NOMO-1 treated with dmso at 0.1 percent for 144 hours (cell line): ENCODE measurements around the gene GGTLC2.
"Not testable (repeated sequence)": the region's sequence is repeated elsewhere in the genome, so short reads cannot be mapped to it uniquely, and the experiment has no call there.

Experiments
- DNase-seq: peaks from one replicate; lab custom pipeline; 2025; ENCODE audit not compliant: unreplicated experiment; lab: John Stamatoyannopoulos, UW

Gene GGTLC2

GRCh38 chr22:22667966-22668880 is 23.8 kb downstream of the GGTLC2 start:
- DNase-seq: no peak

DNA sequence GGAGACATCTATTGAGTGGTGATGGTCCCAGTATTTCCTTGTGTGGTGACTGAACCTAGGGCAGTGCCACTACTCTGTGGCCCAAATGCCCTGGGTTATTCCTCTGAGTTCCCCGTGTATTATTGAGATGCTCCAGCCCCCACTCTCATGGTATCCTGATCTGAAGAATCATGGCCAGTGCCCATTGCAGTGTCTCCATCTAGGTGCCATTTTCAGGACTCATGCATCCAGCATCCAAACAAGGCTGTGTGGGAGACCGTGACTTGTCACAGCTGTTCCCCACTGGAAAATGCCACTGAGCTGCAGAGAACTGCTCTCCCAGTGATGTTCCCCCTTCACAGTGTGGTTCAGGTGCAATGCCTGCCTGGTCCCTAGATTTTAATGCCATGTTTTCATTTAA is 24.7 kb downstream of the GGTLC2 start:
- no peak for DNase-seq

DNA sequence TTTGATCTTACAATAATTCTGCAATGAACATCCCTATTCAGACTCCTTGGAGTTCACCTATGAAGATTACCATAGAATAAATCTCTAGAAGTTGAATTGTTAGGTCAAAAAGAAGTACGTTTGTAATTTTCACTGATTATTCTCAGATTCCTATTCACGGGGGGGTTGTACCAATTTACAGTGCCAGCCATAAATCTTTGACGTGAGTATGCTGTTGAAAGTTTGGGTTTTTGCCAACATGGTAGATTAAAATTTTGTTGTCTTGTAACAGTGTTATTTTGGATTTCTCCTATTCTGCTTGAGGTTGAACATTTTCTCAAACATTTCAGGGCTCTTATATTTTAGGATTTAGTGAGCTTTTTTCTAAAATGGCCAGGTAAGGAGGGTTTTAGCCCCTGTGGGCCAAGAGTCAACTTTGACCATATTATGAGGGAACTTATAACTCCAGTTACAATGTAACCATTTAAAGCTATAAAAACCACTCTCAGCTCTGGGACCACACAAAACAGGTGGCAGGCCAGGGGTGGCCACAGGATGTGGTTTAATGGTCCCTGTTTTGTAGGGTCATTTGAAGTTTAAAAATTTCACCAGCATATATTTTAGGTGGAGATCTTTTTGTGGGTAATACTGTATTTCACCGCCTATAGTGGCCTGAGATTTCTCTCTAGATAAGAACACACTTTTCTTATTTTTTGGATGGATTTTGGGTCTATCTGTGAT is 25.8 kb downstream of the GGTLC2 start:
- DNase-seq: no peak

DNA sequence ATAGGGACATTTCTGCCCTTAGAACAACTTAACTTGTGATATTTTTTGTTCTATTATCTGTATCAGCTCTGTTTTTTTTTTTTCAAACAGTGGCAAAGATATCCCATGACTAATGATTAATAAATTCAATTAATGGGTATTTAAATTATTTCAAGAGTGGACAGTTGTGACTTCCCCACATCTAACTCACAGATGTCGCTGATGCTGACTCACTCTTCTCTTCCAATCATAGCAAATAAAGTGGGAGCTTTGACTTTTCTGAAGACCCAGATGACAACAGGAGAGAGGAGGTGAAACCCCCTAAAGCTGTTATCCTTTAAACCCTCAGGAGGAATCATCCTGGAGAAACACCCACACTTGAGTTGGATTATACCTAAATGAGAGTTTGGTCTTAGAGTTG is 27.1 kb downstream of the GGTLC2 start:
- DNase-seq: no peak

DNA sequence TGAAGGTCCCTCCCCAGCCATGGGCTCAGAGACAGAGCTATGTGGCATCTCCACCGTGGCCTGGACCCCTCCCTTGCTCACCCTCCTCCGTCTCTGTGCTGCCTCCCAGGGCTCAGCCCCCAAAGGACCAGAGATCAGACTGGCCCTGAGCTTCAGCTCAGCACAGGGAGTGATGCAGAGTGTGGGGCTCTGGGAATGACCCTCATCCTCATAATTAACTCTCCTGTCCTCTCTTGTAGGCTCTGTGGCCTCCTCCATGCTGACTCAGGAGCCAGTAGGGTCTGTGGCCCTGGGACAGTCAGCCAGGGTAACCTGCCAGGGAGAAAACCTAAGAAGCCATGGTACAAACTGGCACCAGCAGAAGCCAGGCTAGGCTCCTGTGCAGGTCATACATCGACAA is 28.7 kb downstream of the GGTLC2 start:
- DNase-seq: no peak

GRCh38 chr22:22673628-22674027 is 29.2 kb downstream of the GGTLC2 start:
- DNase-seq: no peak

DNA sequence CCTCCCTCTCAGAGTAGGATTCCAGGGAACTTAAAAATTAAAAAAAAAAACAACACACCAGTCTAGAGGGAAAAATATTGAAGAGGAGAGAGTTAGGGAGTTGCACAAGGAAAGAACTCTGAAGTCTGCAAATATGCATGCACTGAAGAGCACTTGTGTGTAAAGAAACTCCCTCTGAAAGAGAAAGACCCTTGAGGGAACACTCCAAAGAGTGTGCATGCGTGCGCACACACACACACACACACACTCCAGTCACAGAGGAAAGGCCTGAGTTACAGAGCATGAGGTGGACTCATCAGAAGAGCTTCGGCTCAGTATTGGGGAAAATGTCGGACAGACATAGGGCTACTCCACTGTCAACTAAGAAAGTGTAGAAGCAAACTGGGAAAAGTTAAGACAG is 30.1 kb downstream of the GGTLC2 start:
- no peak for DNase-seq

DNA sequence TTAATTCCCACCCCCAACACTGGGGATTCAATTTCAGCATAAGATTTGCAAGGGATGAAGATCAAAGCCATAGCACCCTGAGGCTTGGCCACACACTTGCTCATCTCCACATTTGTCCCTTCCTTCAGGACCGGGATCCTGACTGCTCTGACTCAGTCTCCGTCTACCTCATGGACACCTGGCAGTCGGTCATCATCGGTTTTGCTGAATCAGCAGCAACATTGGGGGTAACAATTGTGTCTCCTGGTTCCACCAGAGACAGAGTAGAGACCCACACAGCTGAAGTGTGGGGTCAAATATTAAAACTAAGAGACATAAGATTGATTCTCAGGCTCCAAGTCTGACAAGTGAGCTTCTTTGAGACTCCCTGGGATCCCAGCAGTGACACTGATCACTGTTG is 34.6 kb downstream of the GGTLC2 start:
- no peak for DNase-seq

DNA sequence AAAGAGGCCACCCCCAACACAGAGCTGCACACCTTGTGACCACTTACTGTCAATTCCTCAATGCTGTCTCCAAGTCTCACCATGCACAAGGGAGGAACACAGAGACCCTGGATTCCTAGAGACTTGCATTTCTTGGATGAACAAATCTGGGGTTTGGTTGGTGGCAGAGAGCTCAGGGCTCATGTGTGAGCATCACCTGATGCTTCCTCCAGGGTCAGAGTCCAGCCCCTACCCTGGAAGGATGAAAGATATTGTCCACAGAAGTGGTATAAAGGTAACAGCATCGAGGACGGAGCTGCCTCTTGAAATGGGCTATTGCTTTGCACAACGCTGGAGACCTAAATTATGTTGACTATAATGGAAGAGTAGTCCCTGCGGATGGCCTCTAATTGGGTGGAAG is 36.0 kb downstream of the GGTLC2 start:
- DNase-seq: no peak

DNA sequence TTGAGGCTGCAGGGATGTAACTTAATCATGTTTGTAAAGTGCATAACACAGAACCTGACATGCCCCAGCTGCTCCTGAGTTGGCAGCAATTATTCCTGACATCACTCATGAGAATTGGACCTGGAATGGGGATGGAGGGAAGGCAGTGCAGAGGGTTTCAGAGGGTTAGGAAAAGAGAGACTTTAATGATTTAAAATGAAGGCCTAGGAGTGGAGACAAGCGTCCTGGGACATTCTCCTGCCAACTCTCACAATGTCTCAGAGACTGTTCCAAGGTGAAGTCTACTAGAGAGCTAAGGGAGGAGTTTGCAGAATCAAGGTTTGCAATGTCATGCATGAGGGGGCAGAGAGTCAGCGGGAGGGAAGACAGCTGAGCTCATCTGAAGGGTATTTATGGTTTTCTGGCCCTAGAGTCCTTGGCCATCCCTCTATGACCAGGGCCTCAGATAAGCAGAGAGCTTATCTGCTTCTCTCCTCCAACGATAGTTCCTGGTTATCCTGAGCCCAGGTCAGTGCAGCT is 36.9 kb downstream of the GGTLC2 start:
- DNase-seq: no peak

- DNase-seq: no peak
These were observed 37.8 kb downstream of the GGTLC2 start for GRCh38 chr22:22682196-22682595.

DNA sequence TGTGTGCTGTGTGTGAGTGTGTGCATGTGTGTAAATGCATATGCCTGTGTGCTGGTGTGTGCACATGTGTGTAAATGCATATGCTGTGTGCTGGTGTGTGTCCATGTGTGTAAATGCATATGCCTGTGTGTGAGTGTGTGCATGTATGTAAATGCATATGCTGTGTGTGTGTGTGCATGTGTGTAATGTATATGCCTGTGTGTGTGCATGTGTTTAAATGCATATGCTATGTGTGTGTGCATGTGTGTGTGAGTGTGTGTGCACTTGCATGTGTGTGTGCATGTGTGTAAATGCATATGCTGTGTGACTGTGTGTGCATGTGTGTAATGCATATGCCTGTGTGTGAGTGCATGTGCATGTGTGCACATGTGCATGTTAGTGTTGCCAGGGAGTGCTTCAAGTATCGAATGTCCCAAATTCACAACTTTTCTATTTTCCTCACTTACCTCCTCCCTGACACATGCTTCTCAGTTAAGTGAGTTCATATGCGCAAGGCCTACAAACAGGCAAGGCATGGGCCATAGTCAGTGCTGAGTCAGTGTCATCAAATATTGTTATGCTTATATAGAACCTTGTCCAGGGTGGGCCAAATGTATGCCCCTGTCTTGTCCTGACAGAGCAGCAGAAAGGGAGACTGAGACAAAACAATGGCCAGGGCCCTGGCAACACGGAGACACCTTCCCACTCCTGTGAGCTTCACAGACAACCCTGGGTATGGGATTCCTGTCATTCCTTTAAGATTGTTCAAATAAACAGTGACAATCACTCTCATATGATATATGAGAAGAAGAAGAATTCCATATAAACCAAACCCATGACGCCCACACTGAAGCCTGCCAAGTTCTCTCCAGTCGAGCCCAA is 38.6 kb downstream of the GGTLC2 start:
- DNase-seq: no peak

DNA sequence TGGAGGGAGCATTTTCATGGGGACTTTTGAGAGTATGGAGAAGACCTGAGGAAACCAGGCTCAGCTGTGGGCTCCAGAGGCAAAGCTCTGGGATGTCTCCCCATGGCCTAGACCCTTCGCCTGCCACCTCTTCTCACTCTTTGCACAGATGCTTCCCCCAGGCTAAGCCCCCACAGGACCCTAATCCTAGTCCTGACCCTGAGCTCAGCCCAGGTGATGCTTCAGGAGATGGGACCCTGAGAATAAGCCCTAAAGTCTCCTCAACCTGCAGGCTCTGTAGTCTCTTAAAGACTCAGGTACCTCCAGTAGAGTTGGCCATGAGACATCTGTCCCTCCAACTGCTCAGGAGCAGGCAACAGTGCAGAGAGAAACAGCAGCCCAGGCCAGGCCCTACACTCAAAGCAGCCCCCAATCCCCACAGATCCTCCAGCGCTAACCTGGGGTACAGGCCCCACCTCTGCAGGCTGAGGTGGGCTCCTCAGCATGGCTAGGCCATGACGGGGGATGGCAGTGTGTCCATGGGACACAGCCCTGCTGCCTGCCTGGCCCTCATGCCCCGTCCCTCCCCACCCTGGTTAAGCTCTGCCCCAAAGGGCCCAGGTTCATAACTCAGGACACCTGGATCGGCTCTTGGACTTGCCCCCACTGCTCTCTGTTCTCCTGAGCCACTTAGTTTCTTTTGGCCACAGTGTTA is 39.4 kb downstream of the GGTLC2 start:
- no peak for DNase-seq

GRCh38 chr22:22684580-22685561 is 40.5 kb downstream of the GGTLC2 start:
- DNase-seq: no peak

DNA sequence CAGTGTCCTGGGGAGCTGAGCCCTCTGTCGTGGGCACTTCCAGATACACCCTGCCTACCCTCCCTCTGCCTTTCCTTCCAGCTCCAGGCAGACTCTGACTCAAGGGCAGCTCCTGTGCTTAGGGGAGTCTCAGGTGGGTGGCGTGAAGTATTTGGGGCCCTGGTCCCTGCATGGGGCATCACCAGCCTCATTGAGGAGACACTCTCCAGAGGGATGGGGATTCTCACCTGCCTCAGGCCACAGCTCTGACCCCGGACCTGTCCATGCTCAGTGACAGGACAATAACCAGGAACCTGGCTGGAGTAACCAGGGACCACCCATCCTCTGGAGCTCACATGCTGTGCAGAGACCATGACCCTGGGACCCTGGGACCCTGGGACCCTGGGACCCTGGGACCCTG is 41.2 kb downstream of the GGTLC2 start:
- no peak for DNase-seq

GRCh38 chr22:22686202-22687115 is 42.0 kb downstream of the GGTLC2 start:
- not testable (repeated sequence) for DNase-seq

DNA sequence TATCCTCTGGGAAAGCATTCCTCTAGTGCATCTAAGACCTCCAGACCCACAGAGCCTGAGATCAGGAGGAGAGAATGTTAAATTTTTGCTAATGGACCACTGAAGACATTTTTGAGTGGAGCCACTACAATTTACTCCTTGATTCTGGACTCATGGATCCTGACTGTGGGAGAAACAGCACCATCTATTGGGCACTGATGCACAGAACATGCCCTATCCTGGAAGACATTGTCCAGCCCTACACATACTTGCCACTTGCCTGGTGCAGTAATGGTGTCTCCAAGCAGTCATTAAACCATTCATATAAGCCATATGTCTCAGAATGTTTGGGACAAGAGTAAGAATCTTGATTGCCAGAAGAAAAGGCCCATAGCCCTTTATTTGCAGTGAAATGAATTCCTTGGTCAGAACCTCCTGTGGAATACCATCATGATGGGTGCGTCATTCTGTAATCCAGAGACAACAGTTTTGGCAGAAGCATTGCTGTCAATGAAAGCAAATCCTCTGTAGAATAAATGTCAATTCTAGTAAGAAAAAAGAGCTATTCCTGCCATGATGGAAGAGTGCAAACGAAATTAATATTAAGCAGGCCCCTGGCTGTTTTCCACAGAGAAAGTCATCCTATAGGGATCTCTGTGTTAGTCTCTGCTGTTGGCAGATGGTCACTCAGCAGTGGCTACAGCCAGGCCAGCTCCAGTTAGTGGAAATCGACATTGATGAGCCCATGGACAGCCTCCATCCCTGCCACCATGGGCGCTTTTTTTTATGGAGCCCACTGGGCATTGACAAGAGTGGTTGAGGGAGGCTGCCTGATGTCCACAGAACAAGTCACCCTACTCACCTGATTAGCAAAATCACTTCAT is 43.5 kb downstream of the GGTLC2 start:
- DNase-seq: no peak
